OCI-LY7 (cell line): ENCODE data around the gene CTNNA3.

Source experiments
- EZH2phosphoT487 ChIP-seq: fragments of 200-600 bp; sonication (generic); IDR thresholded peaks from 2 replicates; pipeline ENCODE4 v1.6.1; 2018; ENCODE audit warnings: low read depth, borderline replicate concordance, mild to moderate bottlenecking, mixed run types, antibody characterized with exemption, low read length, moderate library complexity, mixed read lengths
- TF ChIP-seq, protein P1 (sequence below): fragments of 200-600 bp; sonication (generic); conservative IDR thresholded peaks from 2 replicates; pipeline ENCODE4 v1.5.1; 2014; ENCODE audit warnings: mild to moderate bottlenecking, antibody characterized with exemption, low read length, moderate library complexity, mixed read lengths

DNA sequence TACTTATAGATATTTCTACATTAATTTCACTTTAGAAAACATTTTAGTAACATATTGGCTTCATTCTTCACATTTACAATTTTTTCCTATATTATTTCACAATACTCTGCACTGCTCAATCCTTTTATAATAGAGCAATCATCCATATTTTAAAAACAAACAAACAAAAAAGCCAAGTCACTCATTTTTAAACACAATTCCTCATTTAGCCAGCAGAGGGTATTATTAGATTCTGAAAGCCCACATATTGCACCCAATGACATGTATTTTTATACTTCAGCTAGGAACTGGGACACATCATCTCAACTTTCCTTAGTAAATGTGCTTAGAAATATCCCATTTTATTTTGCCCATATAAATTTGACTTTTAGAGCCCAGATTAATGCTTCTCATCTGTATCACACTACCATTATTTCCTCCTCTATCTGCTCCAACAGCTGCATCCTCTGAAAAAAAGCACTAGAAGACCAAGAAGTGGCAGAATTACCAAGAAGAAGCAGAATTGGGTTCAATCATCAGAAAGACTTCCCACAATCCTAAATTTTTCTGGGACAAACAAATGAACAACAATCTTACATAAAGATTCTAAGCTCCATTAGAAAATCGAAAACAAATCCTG, 29.5 kb downstream of the CTNNA3 start:
- TF ChIP-seq, protein P1, sequence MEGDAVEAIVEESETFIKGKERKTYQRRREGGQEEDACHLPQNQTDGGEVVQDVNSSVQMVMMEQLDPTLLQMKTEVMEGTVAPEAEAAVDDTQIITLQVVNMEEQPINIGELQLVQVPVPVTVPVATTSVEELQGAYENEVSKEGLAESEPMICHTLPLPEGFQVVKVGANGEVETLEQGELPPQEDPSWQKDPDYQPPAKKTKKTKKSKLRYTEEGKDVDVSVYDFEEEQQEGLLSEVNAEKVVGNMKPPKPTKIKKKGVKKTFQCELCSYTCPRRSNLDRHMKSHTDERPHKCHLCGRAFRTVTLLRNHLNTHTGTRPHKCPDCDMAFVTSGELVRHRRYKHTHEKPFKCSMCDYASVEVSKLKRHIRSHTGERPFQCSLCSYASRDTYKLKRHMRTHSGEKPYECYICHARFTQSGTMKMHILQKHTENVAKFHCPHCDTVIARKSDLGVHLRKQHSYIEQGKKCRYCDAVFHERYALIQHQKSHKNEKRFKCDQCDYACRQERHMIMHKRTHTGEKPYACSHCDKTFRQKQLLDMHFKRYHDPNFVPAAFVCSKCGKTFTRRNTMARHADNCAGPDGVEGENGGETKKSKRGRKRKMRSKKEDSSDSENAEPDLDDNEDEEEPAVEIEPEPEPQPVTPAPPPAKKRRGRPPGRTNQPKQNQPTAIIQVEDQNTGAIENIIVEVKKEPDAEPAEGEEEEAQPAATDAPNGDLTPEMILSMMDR, result peak; percentile 84
- TF ChIP-seq EZH2phosphoT487, result no peak
